SK-N-SH treated with all-trans-retinoic acid at 6 μM for 48 hours (cell line): ENCODE results near the gene DNASE2.

Source experiments
- ATAC-seq: fragments of 200-7000 bp; cut with Tn5 transposase; 3 replicates; pipeline ENCODE4 v1.9.1; 2020; ENCODE audit warnings: mild to moderate bottlenecking, moderate library complexity
- ARNTL ChIP-seq: fragments of 450-650 bp; formaldehyde crosslinking; IDR thresholded peaks from 2 replicates; pipeline ENCODE4 v1.5.0; 2020; ENCODE audit warnings: low read depth, mild to moderate bottlenecking, moderate library complexity, borderline replicate concordance
- CREB5 ChIP-seq: fragments of 250-450 bp; sonication (Bioruptor Pico); IDR thresholded peaks from 2 replicates; pipeline ENCODE4 v1.5.1; 2020; ENCODE audit warnings: low read depth, mild to moderate bottlenecking, moderate library complexity
- CSDC2 ChIP-seq: fragments of 250-450 bp; sonication (Bioruptor Pico); IDR thresholded peaks from 2 replicates; pipeline ENCODE4 v1.5.0; 2020; ENCODE audit warnings: mild to moderate bottlenecking, moderate library complexity
- CSRNP3 ChIP-seq: fragments of 250-450 bp; sonication (Bioruptor Pico); IDR thresholded peaks from 2 replicates; pipeline ENCODE4 v1.5.1; 2021; ENCODE audit warnings: mild to moderate bottlenecking, moderate library complexity
- ESRRG ChIP-seq: fragments of 250-450 bp; sonication (Bioruptor Pico); IDR thresholded peaks from 2 replicates; pipeline ENCODE4 v1.6.1; 2021; ENCODE audit warnings: mild to moderate bottlenecking
- GLIS3 ChIP-seq: fragments of 250-450 bp; sonication (Bioruptor Pico); IDR thresholded peaks from 2 replicates; pipeline ENCODE4 v1.5.0; 2020; ENCODE audit warnings: mild to moderate bottlenecking, moderate library complexity
- ISL1 ChIP-seq: fragments of 250-450 bp; sonication (Bioruptor Pico); IDR thresholded peaks from 2 replicates; pipeline ENCODE4 v2.1.2; 2022; ENCODE audit warnings: mild to moderate bottlenecking, moderate library complexity
- OSR1 ChIP-seq: fragments of 250-450 bp; sonication (Bioruptor Pico); IDR thresholded peaks from 2 replicates; pipeline ENCODE4 v1.8.0; 2022; ENCODE audit warnings: moderate library complexity, mild to moderate bottlenecking, inconsistent platforms
- POU6F1 ChIP-seq: fragments of 250-450 bp; sonication (Bioruptor Pico); IDR thresholded peaks from 2 replicates; pipeline ENCODE4 v1.8.0; 2021; ENCODE audit warnings: low read depth, mild to moderate bottlenecking, moderate library complexity, borderline replicate concordance
- PPARA ChIP-seq: fragments of 250-450 bp; sonication (Bioruptor Pico); IDR thresholded peaks from 2 replicates; pipeline ENCODE4 v1.5.0; 2020; ENCODE audit warnings: mild to moderate bottlenecking, borderline replicate concordance
- RARB ChIP-seq: fragments of 250-450 bp; sonication (Bioruptor Pico); IDR thresholded peaks from 2 replicates; pipeline ENCODE4 v1.8.0; 2021; ENCODE audit warnings: mild to moderate bottlenecking, moderate library complexity
- SNAI2 ChIP-seq: fragments of 250-450 bp; sonication (Bioruptor Pico); IDR thresholded peaks from 2 replicates; pipeline ENCODE4 v1.5.0; 2020; ENCODE audit warnings: mild to moderate bottlenecking, moderate library complexity
- TCF4 ChIP-seq: fragments of 250-450 bp; sonication (Bioruptor Pico); IDR thresholded peaks from 2 replicates; pipeline ENCODE4 v1.8.0; 2021; ENCODE audit warnings: mild to moderate bottlenecking, moderate library complexity, borderline replicate concordance
- TOX ChIP-seq: fragments of 250-450 bp; sonication (Bioruptor Pico); IDR thresholded peaks from 2 replicates; pipeline ENCODE4 v1.8.0; 2021; ENCODE audit warnings: mild to moderate bottlenecking, moderate library complexity, borderline replicate concordance
- TSHZ2 ChIP-seq: fragments of 250-450 bp; sonication (Bioruptor Pico); IDR thresholded peaks from 2 replicates; pipeline ENCODE4 v1.5.0; 2020; ENCODE audit warnings: mild to moderate bottlenecking, moderate library complexity
- ZC3H10 ChIP-seq: fragments of 250-450 bp; sonication (Bioruptor Pico); IDR thresholded peaks from 2 replicates; pipeline ENCODE4 v1.5.1; 2021; ENCODE audit warnings: mild to moderate bottlenecking, moderate library complexity
- ZFP3 ChIP-seq: fragments of 250-450 bp; sonication (Bioruptor Pico); IDR thresholded peaks from 2 replicates; pipeline ENCODE4 v1.5.0; 2020; ENCODE audit warnings: mild to moderate bottlenecking, moderate library complexity
- ZFP30 ChIP-seq: fragments of 450-650 bp; formaldehyde crosslinking; IDR thresholded peaks from 2 replicates; pipeline ENCODE4 v1.5.0; 2022; ENCODE audit warnings: mild to moderate bottlenecking, moderate library complexity
- ZNF565 ChIP-seq: fragments of 450-650 bp; formaldehyde crosslinking; conservative IDR thresholded peaks from 2 replicates; pipeline ENCODE4 v1.5.0; 2020; ENCODE audit warnings: low read depth, mild to moderate bottlenecking, moderate library complexity
- ZNF8 ChIP-seq: fragments of 450-650 bp; formaldehyde crosslinking; IDR thresholded peaks from 2 replicates; pipeline ENCODE4 v1.5.0; 2020; ENCODE audit warnings: mild to moderate bottlenecking, moderate library complexity

Gene DNASE2

GRCh38 chr19:12864721-12865715, 16.2 kb downstream of the DNASE2 start:
- ATAC-seq: no peak
- TF ChIP-seq ZNF8: no peak
- no peak for TF ChIP-seq ZFP30
- no peak for TF ChIP-seq TSHZ2 (CRISPR knock-in tag)

- no peak for ATAC-seq
- TF ChIP-seq CREB5 (CRISPR knock-in tag) (no peak), ZNF565 (CRISPR knock-in tag) (no peak), ESRRG (CRISPR knock-in tag) (no peak), ZC3H10 (CRISPR knock-in tag) (no peak), TCF4 (CRISPR knock-in tag) (no peak), CSDC2 (CRISPR knock-in tag) (no peak), OSR1 (no peak)
Observed at GRCh38 chr19:12864143-12864542, 17.1 kb downstream of the DNASE2 start.

- ATAC-seq: no peak
- TF ChIP-seq PPARA (no peak), CREB5 (CRISPR knock-in tag) (no peak), RARB (CRISPR knock-in tag) (no peak), ZC3H10 (CRISPR knock-in tag) (no peak), ISL1 (CRISPR knock-in tag) (no peak), CSRNP3 (CRISPR knock-in tag) (no peak), TCF4 (CRISPR knock-in tag) (no peak), SNAI2 (CRISPR knock-in tag) (no peak), ARNTL (CRISPR knock-in tag) (no peak), TOX (no peak), OSR1 (no peak), TSHZ2 (CRISPR knock-in tag) (no peak), ZFP3 (CRISPR knock-in tag) (no peak), ZFP30 (no peak), CSDC2 (CRISPR knock-in tag) (no peak), GLIS3 (no peak), ZNF565 (CRISPR knock-in tag) (no peak), POU6F1 (CRISPR knock-in tag) (no peak)
Observed at GRCh38 chr19:12859546-12859945, 21.7 kb downstream of the DNASE2 start.
